ENCODE results near the gene RIPK1. TPM values are rescaled to one million over a fixed set of nuclear protein-coding genes. Genes with fewer than 3 reads are reported as not detected.

RIPK1 gene
- total RNA-seq, 1 donor from 2014 or later: 29.1 TPM

GRCh38 chr6:3079682-3080081 lies 11.4 kb downstream of the RIPK1 start:
- DNase-seq (ENCODE audit: low spot score): no peak

GRCh38 chr6:3081960-3082359 lies 13.7 kb downstream of the RIPK1 start:
- no peak for DNase-seq (ENCODE audit: low spot score)

DNA sequence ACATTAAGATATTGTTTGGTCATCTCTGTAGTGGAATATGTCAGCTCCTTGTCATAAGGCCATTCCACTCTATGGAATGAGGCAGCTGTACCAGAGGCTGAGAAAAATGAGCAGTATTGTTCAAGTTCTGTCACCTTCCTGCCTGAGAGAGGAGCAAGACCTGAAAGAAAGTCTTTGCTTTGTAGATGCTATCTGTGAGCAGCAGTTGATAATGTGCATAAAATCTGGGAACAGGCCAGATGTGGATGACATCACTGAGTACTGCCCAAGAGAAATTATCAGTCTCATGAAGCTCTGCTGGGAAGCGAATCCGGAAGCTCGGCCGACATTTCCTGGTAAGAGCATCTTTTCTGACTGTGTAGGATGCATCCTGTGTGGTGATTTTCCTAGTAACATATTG lies 16.8 kb downstream of the RIPK1 start:
- no peak for DNase-seq (ENCODE audit: low spot score)

GRCh38 chr6:3086282-3086946 lies 18.1 kb downstream of the RIPK1 start:
- DNase-seq (ENCODE audit: low spot score): no peak

DNA sequence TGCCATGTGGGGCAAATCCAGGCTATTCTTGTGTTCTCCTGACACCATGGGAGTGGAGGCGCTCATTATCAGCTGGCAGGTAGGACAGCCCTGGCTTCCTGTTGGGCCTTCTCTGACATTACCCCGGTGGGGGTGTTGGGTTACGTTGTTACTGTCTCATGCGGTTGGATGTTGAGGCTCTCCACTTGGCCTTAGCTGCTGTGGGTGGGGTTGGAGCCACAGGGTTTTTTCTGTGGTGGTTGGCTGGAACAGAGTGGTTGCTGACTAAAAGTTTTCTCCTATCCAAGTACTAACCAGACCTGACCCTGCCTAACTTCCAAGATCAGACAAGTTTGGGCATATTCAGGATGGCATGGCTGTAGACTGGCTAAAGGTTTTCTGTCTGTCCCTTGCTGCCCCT lies 20.2 kb downstream of the RIPK1 start:
- no peak for DNase-seq (ENCODE audit: low spot score)

DNA sequence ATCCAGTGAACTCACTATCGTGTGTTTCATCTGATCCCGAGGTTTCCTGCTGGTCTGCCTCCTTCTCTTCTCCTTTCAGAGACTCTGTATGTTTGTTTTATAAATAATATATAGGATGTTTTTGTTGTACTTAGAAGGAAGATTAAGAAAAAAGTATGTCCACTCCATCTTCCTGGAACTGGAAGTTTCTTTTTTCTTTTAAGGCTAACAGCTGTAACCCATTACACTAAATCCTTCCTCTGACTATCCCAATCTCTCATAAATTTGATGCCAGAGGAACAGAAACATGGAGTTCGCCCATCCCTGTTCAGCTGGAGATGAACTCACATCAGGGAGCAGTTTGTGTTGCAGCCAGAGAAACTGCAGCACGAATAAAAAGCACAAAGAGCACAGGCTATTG lies 20.7 kb downstream of the RIPK1 start:
- no peak for DNase-seq (ENCODE audit: low spot score)

- DNase-seq (ENCODE audit: low spot score): no peak
These were observed 21.7 kb downstream of the RIPK1 start for GRCh38 chr6:3090013-3090412.

- DNase-seq (ENCODE audit: low spot score): no peak
These were observed 26.5 kb downstream of the RIPK1 start for GRCh38 chr6:3094815-3095214.

GRCh38 chr6:3102875-3103274 lies 34.6 kb downstream of the RIPK1 start:
- no peak for DNase-seq (ENCODE audit: low spot score)

DNA sequence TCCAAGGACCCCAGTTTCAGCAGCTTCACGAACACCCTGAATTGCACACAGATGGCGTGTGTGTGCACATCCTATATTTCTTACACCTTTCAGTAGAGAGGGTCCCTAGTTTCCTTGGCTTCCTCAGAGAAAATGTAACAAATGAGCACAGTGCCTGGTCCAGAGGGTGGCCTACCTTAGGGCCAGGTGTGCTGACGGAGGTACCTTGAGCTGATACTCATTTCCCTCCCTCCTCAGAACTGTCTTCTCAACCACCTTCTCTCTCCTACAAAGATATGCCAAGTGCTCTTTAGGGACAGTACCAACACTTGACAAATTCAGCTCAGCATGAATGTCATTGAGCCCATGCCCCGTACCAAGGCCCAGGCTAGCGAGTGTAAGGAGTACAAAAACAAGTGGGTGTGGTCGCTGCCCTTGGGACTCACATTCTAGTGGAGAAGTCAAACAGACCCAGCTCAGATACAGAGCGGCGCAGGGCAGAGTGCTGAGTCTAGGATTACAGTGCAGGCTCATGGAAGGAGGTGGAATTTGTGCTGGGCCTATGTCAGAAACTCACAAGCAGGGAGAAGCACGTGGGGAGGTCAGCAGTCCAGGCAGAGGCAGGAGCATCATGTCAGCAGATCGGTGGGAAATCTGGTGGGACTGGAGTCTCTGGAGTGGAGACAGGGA lies 40.6 kb downstream of the RIPK1 start:
- DNase-seq (ENCODE audit: low spot score): no peak

- no peak for DNase-seq (ENCODE audit: low spot score)
These were observed 41.5 kb downstream of the RIPK1 start for GRCh38 chr6:3109761-3110160.

DNA sequence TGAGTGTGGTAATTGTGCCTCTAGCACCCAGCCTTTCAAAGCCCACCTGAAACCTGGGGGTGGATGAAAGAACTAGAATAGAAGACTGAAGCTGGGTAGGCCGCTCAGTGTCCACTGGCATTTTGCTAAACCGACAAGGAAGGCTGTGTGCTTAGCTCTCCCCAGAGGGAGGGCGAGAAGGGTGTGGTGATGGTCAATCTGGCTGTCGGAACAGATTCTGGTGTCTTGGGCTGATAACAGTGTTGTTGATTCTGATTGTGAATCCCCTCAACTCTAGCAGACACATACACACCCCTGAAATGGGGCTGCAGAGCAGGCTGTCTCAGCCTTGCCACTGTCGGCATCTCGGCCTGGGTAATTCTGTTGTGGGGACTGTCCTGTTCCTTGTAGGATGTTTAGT lies 46.1 kb downstream of the RIPK1 start:
- no peak for DNase-seq (ENCODE audit: low spot score)

DNA sequence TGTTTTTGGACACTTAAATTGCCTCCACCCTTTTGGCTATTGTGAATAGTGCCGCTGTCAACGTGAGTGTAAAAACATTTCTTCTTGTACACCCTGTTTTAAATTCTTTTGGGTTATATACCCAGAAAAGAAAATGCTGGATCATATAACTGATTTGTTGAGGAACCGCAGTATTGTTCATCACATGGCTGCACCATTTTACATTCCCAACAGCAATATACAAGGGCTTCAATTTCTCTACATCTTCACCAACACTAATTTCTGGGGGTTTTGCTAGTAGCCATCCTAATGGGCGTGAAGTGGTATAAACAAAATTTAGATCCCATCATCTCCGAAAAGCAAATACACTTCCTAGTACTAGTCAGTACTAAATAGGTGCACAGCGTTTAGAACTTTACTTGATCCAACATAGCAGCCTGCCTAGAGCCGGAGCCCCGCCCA lies 49.6 kb downstream of the RIPK1 start:
- DNase-seq (ENCODE audit: low spot score): no peak

DNA sequence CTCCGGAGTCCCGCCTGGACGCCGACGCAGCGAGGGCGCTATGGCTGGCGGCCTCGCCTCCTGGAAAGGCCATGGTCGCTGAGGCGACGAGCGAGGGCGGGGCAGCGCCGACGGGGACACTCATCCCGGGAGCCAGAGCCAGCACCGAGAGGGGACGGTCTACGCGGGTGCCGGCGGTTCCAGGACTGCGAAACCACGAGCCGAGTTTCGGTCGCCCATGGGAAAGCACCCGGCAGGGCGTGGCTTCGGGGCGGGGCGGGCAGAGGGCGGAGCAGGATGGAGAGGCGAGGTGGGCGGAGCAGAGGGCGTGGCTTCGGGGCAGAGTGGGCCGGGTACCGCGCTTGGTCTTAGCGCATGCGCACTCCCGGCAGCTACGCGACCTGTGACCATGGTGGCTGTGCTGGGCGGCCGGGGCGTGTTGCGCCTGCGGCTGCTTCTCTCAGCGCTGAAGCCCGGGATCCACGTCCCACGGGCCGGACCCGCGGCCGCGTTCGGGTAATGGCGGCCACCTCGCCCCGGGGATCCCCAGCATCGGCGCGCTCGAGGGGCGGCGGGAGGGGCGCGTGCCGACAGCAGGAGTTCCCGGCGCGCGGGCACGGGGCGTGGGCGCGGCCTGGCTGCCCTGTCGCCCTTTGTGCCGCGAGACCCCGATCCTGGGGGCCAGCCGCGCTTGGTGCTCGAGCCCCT lies 50.2 kb downstream of the RIPK1 start, which contains the start of gene BPHL:
Gene BPHL (plus strand): TSS at position 359 of the 687 bp plus-strand sequence. CDS start 30 bp downstream, at position 389.
- peak; percentile 100 for DNase-seq (ENCODE audit: low spot score)

DNA sequence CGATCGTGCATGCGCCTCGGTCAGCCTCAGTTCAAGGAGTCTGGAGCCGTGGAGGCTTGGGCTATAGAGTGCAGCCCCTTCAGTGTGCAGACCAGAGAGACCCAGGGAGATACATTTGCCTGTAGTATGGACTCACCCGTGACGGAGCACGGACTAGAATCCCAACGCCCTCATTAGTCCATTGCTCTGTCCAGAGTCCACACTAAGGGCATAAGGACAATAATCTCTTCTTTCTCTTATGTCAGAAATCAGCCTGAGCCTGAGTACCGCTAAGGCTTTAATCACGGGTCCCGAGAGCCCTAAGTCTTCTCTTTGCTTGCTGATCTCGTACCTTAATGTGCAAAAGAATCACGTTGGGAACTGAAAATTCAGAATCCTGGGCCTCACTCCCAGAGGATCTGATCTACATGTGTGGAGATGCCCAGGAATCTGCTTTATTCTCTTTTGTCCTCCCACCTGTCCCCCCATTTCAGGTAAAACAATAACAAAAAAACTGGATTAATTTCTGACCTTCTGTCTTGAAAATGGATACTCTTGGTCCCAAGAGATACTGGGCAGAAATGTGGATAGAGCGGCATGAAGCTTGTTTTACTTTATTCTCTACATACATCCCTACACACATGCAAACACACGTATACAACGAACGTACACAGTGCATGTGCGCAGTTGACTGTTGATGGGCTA lies 50.9 kb downstream of the RIPK1 start:
- DNase-seq (ENCODE audit: low spot score): no peak

GRCh38 chr6:3120765-3121089 lies 52.4 kb downstream of the RIPK1 start:
- no peak for DNase-seq (ENCODE audit: low spot score)

- no peak for DNase-seq (ENCODE audit: low spot score)
These were observed 54.5 kb downstream of the RIPK1 start for GRCh38 chr6:3122823-3123182.

DNA sequence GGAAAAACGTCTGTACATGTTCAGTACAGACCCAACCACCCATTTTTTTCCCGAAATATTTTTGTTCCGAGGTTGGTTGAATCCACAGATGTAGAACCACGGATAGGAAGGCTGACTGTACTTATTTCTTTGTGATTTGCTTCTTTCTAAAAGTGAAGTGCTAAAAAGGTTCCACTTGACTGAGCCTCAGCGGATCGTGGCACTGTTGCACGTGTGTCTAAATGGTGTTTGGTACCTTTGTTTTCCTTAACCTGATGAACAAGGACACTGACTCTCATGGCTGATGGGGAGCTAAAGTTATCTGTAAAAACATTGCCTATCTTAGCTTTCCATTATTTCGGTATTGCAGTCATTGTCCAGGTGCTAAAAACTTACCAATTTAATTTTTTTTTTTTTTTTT lies 56.4 kb downstream of the RIPK1 start:
- DNase-seq (ENCODE audit: low spot score): no peak

DNA sequence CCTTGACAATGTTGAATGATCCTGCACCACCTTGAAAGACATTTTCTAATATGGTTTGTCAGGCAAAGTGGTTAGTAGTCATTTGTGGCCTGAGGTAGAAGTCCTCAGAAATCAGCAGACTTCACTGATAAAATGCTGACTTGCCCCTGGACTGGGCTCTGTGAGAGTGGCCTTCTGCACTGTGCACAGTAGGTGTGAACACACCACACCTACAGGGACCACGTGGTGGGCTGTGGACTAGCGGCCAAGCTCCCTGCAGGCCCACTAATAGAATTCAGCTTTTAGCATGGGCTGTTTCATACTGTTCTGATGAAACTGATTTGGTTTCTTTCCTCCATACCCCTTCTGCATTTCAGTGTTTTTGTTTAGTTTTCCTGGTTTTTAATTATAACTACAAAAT lies 57.5 kb downstream of the RIPK1 start:
- no peak for DNase-seq (ENCODE audit: low spot score)

- DNase-seq (ENCODE audit: low spot score): no peak
These were observed 60.2 kb downstream of the RIPK1 start for GRCh38 chr6:3128356-3129108.

GRCh38 chr6:3131695-3132094 lies 63.4 kb downstream of the RIPK1 start:
- DNase-seq (ENCODE audit: low spot score): no peak
